ENCODE results near the gene TEX52. TPM values are rescaled to one million over a fixed set of nuclear protein-coding genes. Genes with fewer than 3 reads are reported as not detected.
A peak's percentile ranks its signal among the peaks of the same experiment; 100 is the strongest.

TEX52 gene
- total RNA-seq, 1 experiment from 2014 or later, result not detected

DNA sequence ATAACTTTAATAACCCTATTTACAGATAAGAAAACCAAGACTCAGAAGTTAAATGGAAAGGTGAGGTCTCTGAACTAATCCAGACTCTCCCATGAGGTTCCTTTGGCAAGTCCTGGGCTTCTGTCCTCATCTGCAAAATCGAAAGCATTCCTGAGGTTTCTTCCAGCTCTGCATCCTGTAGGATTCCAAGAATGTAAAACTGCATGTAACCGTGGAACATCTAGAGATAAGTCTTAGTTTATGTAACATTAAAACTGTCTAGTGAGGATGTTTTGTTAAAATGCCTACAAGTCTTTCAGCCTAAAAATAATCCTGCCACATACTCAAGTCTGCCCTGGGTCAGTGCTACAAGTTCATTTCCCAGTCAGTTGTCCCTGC, 51.7 kb downstream of the TEX52 start:
- Mint-ChIP-seq H3K9me3 (ENCODE audit: low read depth, unreplicated experiment) (no peaks in the 10 kb centered on the region), H3K4me1 (ENCODE audit: low read depth, unreplicated experiment) (peaks cover 8% of the 10 kb centered on the region), H3K4me3 (ENCODE audit: low read depth, unreplicated experiment) (no peak overlapping the region), H3K27me3 (ENCODE audit: unreplicated experiment) (no peaks in the 10 kb centered on the region), H3K36me3 (ENCODE audit: insufficient read depth, unreplicated experiment) (peaks cover 60% of the 10 kb centered on the region), H3K27ac (ENCODE audit: unreplicated experiment) (no peak overlapping the region)
- TF ChIP-seq, protein P1, sequence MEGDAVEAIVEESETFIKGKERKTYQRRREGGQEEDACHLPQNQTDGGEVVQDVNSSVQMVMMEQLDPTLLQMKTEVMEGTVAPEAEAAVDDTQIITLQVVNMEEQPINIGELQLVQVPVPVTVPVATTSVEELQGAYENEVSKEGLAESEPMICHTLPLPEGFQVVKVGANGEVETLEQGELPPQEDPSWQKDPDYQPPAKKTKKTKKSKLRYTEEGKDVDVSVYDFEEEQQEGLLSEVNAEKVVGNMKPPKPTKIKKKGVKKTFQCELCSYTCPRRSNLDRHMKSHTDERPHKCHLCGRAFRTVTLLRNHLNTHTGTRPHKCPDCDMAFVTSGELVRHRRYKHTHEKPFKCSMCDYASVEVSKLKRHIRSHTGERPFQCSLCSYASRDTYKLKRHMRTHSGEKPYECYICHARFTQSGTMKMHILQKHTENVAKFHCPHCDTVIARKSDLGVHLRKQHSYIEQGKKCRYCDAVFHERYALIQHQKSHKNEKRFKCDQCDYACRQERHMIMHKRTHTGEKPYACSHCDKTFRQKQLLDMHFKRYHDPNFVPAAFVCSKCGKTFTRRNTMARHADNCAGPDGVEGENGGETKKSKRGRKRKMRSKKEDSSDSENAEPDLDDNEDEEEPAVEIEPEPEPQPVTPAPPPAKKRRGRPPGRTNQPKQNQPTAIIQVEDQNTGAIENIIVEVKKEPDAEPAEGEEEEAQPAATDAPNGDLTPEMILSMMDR (IDR thresholded peaks at IDR 0.05; ENCODE audit: unreplicated experiment), result no peak
- intact Hi-C loops (cut with micrococcal nuclease; ENCODE audit: unreplicated experiment), result no loop called here
- BruUV-seq (replicated peaks), result no TSS peak
- DNase-seq, result no peak
- CTCF ChIA-PET, result no interaction called here

DNA sequence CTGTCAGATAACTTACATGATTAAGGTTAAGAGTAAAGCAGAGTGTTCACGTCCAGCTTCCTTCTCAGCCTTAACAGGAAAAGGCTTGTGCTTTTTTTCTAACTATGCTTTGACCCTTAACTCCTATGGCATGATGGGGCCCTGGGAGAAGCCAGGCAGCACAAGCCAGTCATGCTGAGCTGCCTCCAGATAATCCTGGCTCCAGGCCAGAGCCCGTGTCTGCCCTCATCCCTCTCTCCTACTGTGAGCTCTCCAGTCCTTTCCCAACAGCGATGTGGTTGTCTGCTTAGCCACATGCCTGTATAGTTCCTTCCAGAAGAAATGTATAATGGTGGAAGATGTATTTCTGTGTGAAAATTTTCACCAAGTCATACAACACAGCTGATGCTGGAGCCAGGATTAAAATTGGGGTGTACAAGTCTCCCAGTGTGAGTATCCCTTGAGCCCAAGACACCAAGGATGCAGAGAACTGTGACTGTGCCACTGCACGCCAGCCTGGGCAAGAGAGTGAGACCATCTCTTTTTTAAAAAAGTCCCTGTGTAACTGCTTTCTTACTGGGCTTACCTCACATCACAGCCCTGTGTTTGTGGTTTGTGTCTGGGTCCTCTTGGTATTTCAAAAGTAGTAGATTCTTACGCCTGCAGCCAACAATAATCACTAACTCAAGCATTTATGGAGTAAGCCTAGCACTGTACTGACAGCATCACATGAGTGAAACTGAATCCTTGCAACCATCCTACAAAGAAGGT, 52.3 kb downstream of the TEX52 start:
- peaks cover 66% of the 10 kb centered on the region for H3K36me3 Mint-ChIP-seq (ENCODE audit: insufficient read depth, unreplicated experiment)
- H3K27ac Mint-ChIP-seq (ENCODE audit: unreplicated experiment), result no peak overlapping the region
- no peaks in the 10 kb centered on the region for H3K9me3 Mint-ChIP-seq (ENCODE audit: low read depth, unreplicated experiment)
- intact Hi-C loops (cut with micrococcal nuclease; ENCODE audit: unreplicated experiment), result no loop called here
- H3K4me3 Mint-ChIP-seq (ENCODE audit: low read depth, unreplicated experiment), result no peak overlapping the region
- H3K4me1 Mint-ChIP-seq (ENCODE audit: low read depth, unreplicated experiment), result peaks cover 8% of the 10 kb centered on the region
- no peak for DNase-seq
- CTCF ChIA-PET, result no interaction called here
- no TSS peak for BruUV-seq (replicated peaks)
- no peaks in the 10 kb centered on the region for H3K27me3 Mint-ChIP-seq (ENCODE audit: unreplicated experiment)
- TF ChIP-seq, protein P1 (IDR thresholded peaks at IDR 0.05; ENCODE audit: unreplicated experiment), result no peak

GRCh38 chr12:2803635-2804392, 53.0 kb downstream of the TEX52 start:
- intact Hi-C loops (cut with micrococcal nuclease; ENCODE audit: unreplicated experiment), result no loop called here
- H3K27ac Mint-ChIP-seq (ENCODE audit: unreplicated experiment), result no peak overlapping the region
- CTCF ChIA-PET, result no interaction called here

DNA sequence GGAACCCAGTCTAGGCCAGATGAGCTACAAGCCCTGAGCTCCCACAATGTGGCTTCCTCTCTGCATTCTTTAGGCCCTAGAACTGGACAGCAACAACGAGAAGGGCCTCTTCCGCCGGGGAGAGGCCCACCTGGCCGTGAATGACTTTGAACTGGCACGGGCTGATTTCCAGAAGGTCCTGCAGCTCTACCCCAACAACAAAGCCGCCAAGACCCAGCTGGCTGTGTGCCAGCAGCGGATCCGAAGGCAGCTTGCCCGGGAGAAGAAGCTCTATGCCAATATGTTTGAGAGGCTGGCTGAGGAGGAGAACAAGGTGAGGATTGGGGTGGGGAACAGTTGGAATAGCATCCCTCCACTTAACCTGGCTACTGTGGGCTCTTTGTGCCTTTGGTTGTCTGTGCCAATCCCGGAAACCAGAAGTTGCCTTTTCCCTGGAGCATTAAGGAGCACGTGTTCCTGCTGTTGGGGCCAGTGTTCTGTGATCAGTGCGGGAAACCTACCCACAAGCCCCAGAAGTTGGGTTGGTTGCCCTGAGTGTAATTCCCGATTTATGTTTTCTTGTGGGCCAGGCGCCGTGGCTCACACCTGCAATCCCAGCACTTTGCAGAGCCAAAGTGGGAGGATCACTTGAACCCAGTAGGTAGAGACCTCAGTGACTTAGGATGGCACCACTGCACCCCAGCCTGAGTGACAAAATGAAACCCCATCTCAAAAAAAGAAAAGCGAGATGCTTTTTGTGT, 55.6 kb downstream of the TEX52 start:
- TF ChIP-seq, protein P1 (IDR thresholded peaks at IDR 0.05; ENCODE audit: unreplicated experiment), result no peak
- H3K36me3 Mint-ChIP-seq (ENCODE audit: insufficient read depth, unreplicated experiment), result peaks cover 81% of the 10 kb centered on the region
- no peaks in the 10 kb centered on the region for H3K9me3 Mint-ChIP-seq (ENCODE audit: low read depth, unreplicated experiment)
- intact Hi-C loops (cut with micrococcal nuclease; ENCODE audit: unreplicated experiment), result no loop called here
- no peak overlapping the region for H3K4me3 Mint-ChIP-seq (ENCODE audit: low read depth, unreplicated experiment)
- H3K4me1 Mint-ChIP-seq (ENCODE audit: low read depth, unreplicated experiment), result peaks cover 22% of the 10 kb centered on the region
- CTCF ChIA-PET, result interaction anchor here (0.7 kb wide), 1 partner anchor 415 kb away, joined by 3 read pairs; no protein-coding TSS in a partner anchor
- DNase-seq, result no peak
- no TSS peak for BruUV-seq (replicated peaks)
- peak overlapping the region; percentile 36 for H3K27ac Mint-ChIP-seq (ENCODE audit: unreplicated experiment)
- no peaks in the 10 kb centered on the region for H3K27me3 Mint-ChIP-seq (ENCODE audit: unreplicated experiment)

More at GRCh38 chr12:2803635-2804392, 53.0 kb downstream of the TEX52 start:
- H3K4me1 Mint-ChIP-seq (ENCODE audit: low read depth, unreplicated experiment), result peaks cover 8% of the 10 kb centered on the region
- peaks cover 72% of the 10 kb centered on the region for H3K36me3 Mint-ChIP-seq (ENCODE audit: insufficient read depth, unreplicated experiment)
- TF ChIP-seq, protein P1 (IDR thresholded peaks at IDR 0.05; ENCODE audit: unreplicated experiment), result no peak
- TSS peak; percentile 32 for BruUV-seq (replicated peaks)
- no peaks in the 10 kb centered on the region for H3K27me3 Mint-ChIP-seq (ENCODE audit: unreplicated experiment)
- H3K4me3 Mint-ChIP-seq (ENCODE audit: low read depth, unreplicated experiment), result no peak overlapping the region
- no peak for DNase-seq
- no peaks in the 10 kb centered on the region for H3K9me3 Mint-ChIP-seq (ENCODE audit: low read depth, unreplicated experiment)
